Activated T-cell treated with anti-CD3 and anti-CD28 coated beads, Interleukin-2, amount 50 U/mL, for 48 hours (primary cell): ENCODE data around the gene PIF1.
A peak's percentile ranks its signal among the peaks of the same experiment; 100 is the strongest.

Source experiments
- DNase-seq, 2 experiments: peaks; one replicate each; pipeline ENCODE4 v3.0.0-alpha.2; 2020

The PIF1 gene, protein sequence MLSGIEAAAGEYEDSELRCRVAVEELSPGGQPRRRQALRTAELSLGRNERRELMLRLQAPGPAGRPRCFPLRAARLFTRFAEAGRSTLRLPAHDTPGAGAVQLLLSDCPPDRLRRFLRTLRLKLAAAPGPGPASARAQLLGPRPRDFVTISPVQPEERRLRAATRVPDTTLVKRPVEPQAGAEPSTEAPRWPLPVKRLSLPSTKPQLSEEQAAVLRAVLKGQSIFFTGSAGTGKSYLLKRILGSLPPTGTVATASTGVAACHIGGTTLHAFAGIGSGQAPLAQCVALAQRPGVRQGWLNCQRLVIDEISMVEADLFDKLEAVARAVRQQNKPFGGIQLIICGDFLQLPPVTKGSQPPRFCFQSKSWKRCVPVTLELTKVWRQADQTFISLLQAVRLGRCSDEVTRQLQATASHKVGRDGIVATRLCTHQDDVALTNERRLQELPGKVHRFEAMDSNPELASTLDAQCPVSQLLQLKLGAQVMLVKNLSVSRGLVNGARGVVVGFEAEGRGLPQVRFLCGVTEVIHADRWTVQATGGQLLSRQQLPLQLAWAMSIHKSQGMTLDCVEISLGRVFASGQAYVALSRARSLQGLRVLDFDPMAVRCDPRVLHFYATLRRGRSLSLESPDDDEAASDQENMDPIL

GRCh38 chr15:64825431-64826294, at the start of gene PIF1:
Gene PIF1 (minus strand): TSS chr15:64825647. CDS start chr15:64824335, 1,312 bp downstream.
- peak; percentile 86 to 90 for DNase-seq

DNA sequence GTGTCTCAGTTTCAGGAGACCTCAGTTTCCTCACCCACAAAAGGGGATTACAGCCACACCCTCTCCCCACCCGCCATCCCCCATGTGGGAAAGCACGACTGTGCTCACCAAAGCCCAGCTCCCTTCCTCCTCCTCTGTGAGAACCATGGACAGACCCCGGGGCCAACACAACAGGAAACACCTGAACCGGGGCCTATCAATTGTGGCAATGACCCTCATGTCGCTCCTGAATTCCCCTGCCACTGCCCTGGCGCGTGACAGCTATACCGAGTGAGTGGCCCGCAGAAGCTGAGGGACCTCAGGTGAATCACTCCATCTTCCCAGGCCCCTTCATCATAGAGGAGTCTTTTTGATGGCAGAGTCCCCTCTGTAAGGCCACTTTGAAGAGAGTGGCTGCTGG, 44.9 kb upstream of the PIF1 start:
- DNase-seq, result no peak

- no peak for DNase-seq
Measured at GRCh38 chr15:64869501-64869900, 44.1 kb upstream of the PIF1 start.

- no peak for DNase-seq
Measured at GRCh38 chr15:64865998-64866520, 40.6 kb upstream of the PIF1 start.

GRCh38 chr15:64865126-64865997, 39.9 kb upstream of the PIF1 start:
- DNase-seq, result no peak

DNA sequence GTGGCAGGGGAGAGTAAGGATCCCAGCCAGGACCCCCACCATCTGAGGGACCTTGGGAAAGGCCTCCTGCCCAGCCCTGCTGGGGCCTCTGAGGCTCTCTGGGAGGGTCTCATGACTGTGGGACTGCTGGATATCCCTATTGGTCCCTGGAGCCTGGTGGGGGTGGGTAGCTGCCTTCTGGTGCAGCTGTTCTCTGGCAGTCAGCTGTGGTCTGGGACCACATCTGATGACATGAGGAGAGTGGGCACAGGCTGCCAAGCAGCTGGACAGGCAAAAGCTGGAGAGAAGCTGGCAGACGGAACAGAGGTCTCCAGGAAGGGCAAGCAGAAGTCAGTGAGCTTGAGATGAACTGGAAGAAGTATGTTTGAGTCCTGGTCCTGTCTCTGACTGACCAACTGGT, 38.6 kb upstream of the PIF1 start:
- no peak for DNase-seq

DNA sequence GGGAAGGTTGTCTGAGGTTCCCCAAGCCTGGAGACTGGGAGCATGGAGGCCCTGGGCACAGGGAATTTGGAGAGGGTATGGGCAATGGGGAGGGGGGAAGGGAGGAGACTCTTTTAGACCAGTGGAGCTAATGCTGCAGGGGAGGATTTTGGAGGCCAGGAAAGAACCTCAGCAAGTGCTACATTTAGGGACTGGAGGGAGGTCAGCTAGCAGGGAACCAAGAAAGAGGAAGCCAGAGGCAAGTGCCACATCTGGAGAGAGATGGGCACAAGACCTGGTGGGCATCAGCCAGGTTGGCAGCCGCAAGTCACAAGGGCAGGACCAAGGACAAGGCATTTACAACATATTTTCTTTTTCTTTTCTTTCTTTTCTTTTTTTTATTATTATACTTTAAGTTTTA, 37.0 kb upstream of the PIF1 start:
- no peak for DNase-seq

DNA sequence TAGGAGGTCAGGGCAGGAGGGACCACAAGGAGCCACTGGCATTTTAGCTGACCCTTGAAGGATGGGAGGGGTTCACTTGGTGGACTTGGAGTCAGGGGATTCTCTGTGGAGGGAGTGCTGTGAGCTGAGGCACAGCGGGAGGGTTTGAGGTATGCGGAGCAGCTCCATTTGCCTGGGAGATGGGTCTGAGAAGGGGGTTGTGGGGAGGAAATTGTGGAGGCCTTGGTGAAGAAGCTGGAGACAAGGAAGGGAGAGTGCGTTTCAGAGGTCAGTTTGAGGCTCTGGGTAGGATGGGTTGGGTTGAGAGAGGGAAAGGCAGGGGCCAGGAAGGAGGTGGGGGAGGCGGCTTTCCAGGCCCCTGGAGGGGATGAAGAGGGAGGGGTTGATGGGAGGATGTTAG, 36.5 kb upstream of the PIF1 start:
- DNase-seq, result no peak

DNA sequence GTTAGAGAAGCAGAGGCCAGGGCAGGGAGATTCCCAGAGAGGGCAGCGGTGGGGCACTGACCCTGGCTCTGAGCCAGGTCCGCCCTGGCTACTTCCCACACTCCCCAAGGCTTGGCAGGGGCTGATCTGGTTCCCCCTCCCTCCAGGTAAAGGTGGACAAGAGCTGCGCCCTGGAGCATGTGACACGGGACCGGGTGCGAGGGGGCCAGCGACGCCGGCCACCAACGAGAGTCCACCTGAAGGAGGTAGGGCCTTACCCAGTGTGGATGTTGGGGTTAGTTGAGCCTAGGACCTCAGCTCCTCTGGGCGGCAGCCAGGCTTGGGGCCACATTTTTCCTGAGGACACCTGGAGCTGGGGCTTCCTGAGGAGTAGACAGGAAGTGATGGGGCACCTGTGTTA, 35.9 kb upstream of the PIF1 start:
- DNase-seq, result no peak

DNA sequence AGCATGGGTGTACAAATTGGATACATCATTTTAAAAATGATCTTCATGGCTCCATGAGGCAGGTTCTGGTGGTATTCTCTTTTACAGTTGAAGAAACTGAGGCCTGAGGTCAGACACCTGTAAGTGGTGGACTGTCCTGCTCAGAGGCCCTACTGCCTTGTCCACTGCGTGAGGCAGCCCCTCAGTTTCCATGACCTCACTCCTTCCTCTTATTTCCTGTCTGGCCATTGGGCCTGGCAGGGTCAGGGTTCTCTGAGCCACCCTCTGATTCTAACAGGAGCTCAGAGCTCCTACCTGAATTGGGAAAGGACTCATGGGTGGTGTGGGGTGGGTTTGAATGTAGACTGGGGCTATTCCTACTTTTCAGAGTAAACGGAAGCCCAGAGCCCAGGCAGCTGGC, 33.8 kb upstream of the PIF1 start:
- no peak for DNase-seq

GRCh38 chr15:64858021-64858575, 32.7 kb upstream of the PIF1 start:
- no peak for DNase-seq

GRCh38 chr15:64857421-64857820, 32.0 kb upstream of the PIF1 start:
- DNase-seq, result no peak

DNA sequence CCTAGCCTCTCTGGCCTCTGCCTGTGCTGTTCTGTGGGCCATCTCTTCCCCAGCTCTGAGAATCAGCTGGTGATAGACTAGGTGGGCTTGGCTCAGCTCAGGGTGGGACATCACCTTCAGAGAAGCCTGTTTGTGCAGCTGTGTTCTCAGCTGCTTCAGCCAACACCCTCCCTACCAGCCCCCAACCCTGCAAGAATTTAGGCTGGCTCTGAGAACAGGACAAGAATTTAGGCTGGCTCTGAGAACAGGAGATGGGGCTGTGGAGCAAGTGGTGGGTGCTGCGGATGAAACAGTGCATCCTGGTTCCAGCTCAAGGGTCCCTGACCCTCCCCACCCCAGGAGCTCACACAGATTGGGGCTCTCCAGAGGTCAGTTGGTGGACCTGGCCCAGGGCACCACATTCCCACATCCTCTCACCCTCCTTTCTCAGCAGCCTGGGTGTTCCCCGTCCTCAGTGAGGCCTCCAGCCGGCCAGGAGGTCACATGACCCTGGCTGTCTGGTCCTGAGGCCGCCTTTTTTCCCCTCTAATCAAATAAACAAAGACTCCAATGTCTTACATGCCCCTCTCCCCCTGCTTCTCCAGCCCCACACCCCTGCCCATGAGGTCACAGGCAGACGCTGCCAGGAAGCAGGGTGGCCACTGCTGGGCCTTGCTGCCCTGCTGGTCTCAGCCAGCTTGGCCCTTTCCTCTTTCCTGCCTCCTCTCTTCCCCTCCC, 31.1 kb upstream of the PIF1 start:
- no peak for DNase-seq

- DNase-seq, result no peak
Measured at GRCh38 chr15:64855205-64855975, 29.9 kb upstream of the PIF1 start.

GRCh38 chr15:64854526-64854925, 29.1 kb upstream of the PIF1 start:
- no peak for DNase-seq

- no peak for DNase-seq
Measured at GRCh38 chr15:64854041-64854440, 28.6 kb upstream of the PIF1 start.

DNA sequence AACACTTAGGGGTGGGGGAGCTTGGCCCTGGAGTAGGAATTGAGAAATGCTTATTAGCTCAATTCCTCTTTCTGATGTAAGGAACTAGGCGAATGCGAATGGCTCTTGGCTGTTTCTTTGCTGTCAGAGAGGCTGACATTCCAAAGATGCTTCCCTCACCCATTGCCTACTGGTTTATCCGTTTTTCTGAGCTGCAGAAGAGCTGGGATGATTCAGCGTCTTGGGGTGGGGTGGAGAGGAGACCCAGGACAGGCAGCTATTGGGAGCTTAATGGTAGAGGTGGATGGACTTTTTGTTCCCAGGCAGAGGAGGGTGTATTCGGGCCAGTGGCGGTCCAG, 26.0 kb upstream of the PIF1 start:
- no peak for DNase-seq

- no peak for DNase-seq
Measured at GRCh38 chr15:64850778-64851502, 25.5 kb upstream of the PIF1 start.

- no peak for DNase-seq
Measured at GRCh38 chr15:64847876-64848716, 22.6 kb upstream of the PIF1 start.
